PC-9 (cell line): ENCODE measurements around the gene ACER2.

Experiments
- CTCF ChIP-seq: fragments of 200-600 bp; sonication (generic); conservative IDR thresholded peaks from 2 replicates; pipeline ENCODE4 v1.6.1; 2017; ENCODE audit warnings: mixed run types, antibody characterized with exemption, mild to moderate bottlenecking, moderate library complexity
- EZH2 ChIP-seq: fragments of 200-600 bp; sonication (generic); IDR thresholded peaks from 2 replicates; pipeline ENCODE4 v1.8.0; 2017; ENCODE audit warnings: antibody characterized with exemption, low read depth

DNA sequence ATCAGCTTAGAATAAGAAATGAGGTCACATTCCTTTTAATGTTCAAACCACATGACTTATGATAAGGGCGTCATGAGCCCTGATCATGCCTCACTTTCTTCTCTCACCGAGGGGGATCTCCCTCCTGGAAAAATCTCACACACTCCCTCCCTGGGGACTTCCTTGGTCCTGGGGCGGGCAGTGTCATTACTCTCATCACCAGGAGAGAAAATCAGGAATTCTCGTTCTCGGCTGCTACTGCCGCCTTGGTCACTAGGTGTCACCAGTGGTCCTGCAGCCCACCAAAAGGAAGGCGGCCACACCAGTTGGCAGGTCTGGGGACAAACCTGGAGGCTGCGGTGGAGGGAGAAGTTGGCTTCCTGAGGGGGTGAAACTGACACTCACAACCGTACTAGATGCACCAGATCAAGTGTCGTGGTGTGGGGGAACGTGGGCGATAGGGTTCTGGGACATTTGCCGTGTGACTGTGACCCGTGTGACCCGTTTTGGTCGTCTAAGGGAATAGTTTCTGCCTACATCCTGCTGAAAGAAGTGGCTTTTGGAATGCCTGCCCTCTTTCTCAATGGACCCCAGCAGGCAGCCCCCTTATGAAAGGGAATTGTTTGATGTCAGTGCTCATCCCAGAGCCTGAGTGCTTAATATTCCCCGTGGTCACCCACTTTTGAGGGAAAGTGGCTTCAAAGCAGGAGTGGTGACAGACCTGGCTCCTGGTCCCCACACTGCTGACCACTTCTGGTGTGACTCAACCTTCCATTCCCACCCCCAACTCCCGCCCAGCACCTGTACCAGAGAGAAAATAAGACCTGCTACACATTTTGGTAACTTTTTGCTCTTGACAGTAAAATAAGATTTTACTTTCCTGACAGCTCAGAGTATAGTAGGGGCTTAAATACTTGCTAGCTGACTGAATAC lies 63.2 kb downstream of the ACER2 start:
- TF ChIP-seq CTCF, result peak; percentile 69
- no peak for TF ChIP-seq EZH2
